Neuron (in vitro differentiated cells): ENCODE measurements around the gene TMEM270.
"Not testable (repeated sequence)": the region's sequence is repeated elsewhere in the genome, so short reads cannot be mapped to it uniquely, and the experiment has no call there.

Experiments
- H2AFZ ChIP-seq: one replicate; pipeline ENCODE4 v1.6.1; 2013; ENCODE audit warnings: low read depth, mild to moderate bottlenecking, inconsistent platforms, low read length, moderate library complexity
- H3K27me3 ChIP-seq: one replicate; pipeline ENCODE4 v1.6.1; 2013; ENCODE audit warnings: low read length; ENCODE audit not compliant: insufficient read depth
- H3K36me3 ChIP-seq: one replicate; pipeline ENCODE4 v1.6.1; 2013; ENCODE audit warnings: low read length; ENCODE audit not compliant: insufficient read depth
- H3K4me1 ChIP-seq: one replicate; pipeline ENCODE4 v1.6.1; 2013; ENCODE audit warnings: low read length; ENCODE audit not compliant: insufficient read depth
- H3K4me3 ChIP-seq: 2 replicates; pipeline ENCODE4 v1.5.1; 2013; ENCODE audit warnings: mild to moderate bottlenecking, low read length, moderate library complexity
- H3K9me3 ChIP-seq: one replicate; pipeline ENCODE4 v1.6.1; 2013; ENCODE audit warnings: low read length

Gene TMEM270, protein sequence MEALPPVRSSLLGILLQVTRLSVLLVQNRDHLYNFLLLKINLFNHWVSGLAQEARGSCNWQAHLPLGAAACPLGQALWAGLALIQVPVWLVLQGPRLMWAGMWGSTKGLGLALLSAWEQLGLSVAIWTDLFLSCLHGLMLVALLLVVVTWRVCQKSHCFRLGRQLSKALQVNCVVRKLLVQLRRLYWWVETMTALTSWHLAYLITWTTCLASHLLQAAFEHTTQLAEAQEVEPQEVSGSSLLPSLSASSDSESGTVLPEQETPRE

DNA sequence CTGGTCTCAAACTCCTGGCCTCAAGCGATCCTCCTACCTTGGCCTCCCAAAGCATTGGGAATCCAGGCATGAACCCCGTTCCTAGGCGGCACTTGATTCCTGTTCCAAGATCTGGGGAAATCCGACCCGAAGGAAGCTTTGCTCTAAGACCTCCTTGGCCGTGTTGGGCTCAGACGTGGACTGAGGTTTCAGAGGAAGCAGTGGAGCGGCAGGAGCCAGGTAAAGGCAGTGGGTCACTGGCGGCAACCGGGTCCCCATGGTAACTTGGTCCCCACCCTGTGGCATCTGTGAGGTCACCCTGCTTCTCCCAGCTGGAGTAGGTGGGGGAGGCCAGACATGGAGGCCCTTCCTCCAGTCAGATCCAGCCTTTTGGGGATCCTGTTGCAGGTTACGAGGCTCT is at the start of gene TMEM270:
Gene TMEM270, plus strand, starts transcription at position 301 of the 400 bp plus-strand sequence. Its CDS starts 36 bp downstream, at position 337.
- Histone ChIP-seq H3K4me1 (no peaks in the 10 kb centered on the region), H2AFZ (no peak within 1 kb of the TSS), H3K9me3 (no peaks in the 10 kb centered on the region), H3K36me3 (no peaks in the 10 kb centered on the region), H3K27me3 (peaks cover 4% of the 10 kb centered on the region), H3K4me3 (no peak within 1 kb of the TSS)

DNA sequence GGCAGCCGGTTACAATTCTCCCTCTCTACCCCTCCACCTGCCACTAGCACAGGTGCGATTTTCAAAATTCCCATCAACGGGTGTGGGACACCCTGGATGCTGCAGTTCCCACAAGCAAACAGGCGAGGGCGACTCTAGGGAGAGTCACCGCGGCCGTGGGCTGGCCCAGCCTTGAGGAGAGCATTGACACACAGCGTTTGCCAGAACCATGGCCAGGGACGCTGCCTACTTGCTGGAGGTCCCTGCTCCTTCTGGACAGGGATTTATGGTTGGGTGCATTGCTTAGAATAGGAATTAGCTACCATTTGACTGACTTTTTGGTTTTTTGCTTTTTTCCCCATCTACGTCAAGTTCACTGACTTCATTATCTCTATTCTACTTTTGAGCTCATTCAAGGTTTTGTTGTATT is 49.2 kb upstream of the TMEM270 start:
- Histone ChIP-seq H3K4me1 (no peaks in the 10 kb centered on the region), H3K36me3 (no peaks in the 10 kb centered on the region), H3K9me3 (no peaks in the 10 kb centered on the region), H3K27me3 (no peaks in the 10 kb centered on the region), H2AFZ (no peak overlapping the region), H3K4me3 (no peak overlapping the region)

- Histone ChIP-seq H3K9me3 (no peaks in the 10 kb centered on the region), H3K4me3 (no peak overlapping the region), H3K4me1 (no peaks in the 10 kb centered on the region), H2AFZ (no peak overlapping the region), H3K36me3 (no peaks in the 10 kb centered on the region), H3K27me3 (no peaks in the 10 kb centered on the region)
These were observed 48.0 kb upstream of the TMEM270 start for GRCh38 chr7:73812996-73813395.

- Histone ChIP-seq H3K36me3 (no peaks in the 10 kb centered on the region), H2AFZ (no peak overlapping the region), H3K4me3 (no peak overlapping the region), H3K4me1 (no peaks in the 10 kb centered on the region), H3K9me3 (no peaks in the 10 kb centered on the region), H3K27me3 (no peaks in the 10 kb centered on the region)
These were observed 45.5 kb upstream of the TMEM270 start for GRCh38 chr7:73815436-73815835.

- Histone ChIP-seq H3K27me3 (no peaks in the 10 kb centered on the region), H3K9me3 (no peaks in the 10 kb centered on the region), H3K36me3 (no peaks in the 10 kb centered on the region), H3K4me3 (no peak overlapping the region), H2AFZ (no peak overlapping the region), H3K4me1 (no peaks in the 10 kb centered on the region)
These were observed 43.8 kb upstream of the TMEM270 start for GRCh38 chr7:73817121-73817520.

- Histone ChIP-seq H3K27me3 (peaks cover 6% of the 10 kb centered on the region), H3K4me1 (no peaks in the 10 kb centered on the region), H3K9me3 (no peaks in the 10 kb centered on the region), H3K36me3 (no peaks in the 10 kb centered on the region), H3K4me3 (no peak overlapping the region), H2AFZ (no peak overlapping the region)
These were observed 40.9 kb upstream of the TMEM270 start for GRCh38 chr7:73820013-73820412.

GRCh38 chr7:73821597-73822285 is 39.2 kb upstream of the TMEM270 start:
- not testable (repeated sequence) for H3K9me3 ChIP-seq, H3K4me3 ChIP-seq, H3K4me1 ChIP-seq, H2AFZ ChIP-seq, H3K36me3 ChIP-seq, H3K27me3 ChIP-seq

DNA sequence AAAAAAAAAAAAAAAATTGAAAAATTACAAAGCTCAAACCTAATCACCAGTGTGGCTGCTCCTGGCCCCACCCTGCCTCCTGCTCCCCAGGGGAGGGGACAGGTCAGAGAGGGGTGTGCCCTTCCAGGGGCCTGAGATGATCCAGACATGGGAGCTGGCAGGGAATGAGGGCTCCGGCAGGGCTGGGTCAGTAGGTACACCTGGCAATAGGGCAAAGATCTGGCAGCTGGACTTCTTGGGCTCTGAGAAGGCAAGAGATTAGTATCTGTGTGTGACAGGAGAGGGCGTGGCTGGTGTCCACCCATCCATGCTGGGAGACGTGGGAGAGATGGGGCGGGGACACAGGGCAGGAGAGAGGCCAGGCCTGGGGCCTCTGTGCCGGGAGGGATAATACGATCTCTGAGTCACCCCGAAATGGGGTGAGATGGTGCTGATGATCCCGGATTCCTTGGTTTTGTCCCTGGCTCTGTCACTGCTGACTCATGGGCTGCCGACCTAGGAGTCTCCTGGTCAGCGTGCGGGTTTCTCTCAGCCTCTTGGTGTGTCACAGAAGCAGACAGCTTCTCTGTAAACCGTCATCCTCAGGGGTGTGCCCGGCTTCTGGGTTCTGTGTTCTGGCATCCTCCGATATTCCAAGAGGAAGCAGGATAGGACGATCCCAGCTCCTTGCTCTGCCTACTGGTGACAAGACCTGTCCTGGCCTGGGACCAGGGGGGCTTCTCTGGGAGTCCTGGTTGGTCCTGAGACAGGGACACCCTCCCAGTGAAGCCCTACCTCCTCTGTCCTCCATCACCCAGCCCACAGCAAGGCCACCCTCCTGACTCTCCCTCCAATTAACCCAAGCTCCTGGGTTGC is 38.4 kb upstream of the TMEM270 start:
- Histone ChIP-seq H3K4me3 (no peak overlapping the region), H3K9me3 (no peaks in the 10 kb centered on the region)

DNA sequence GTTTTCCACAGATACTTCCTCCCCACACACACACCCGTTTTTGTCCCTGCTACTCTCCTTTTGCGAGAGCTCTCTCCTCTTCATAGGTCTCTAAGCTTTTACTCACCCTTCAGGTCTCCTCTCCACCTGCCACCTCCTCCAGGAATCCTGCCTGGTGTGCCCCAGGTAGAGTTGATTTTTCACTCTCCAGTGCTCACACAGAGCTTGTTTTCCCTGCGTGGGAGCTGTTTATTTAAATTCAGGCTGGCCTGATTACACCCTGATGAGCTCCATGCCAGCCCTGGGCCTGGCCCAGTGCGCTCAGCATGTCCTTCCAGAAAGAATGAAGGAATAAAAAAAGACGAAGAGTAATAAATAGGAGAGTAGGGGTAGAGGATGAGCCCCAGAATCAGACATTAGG is 37.7 kb upstream of the TMEM270 start:
- peaks cover 8% of the 10 kb centered on the region for H3K27me3 ChIP-seq
- H3K36me3 ChIP-seq: no peaks in the 10 kb centered on the region
- H2AFZ ChIP-seq: no peak overlapping the region
- no peaks in the 10 kb centered on the region for H3K4me1 ChIP-seq
- no peak overlapping the region for H3K4me3 ChIP-seq
- no peaks in the 10 kb centered on the region for H3K9me3 ChIP-seq

More for the DNA sequence above, 38.4 kb upstream of the TMEM270 start:
- Histone ChIP-seq H3K27me3 (peaks cover 8% of the 10 kb centered on the region), H3K4me1 (no peaks in the 10 kb centered on the region), H2AFZ (no peak overlapping the region), H3K36me3 (no peaks in the 10 kb centered on the region)

- Histone ChIP-seq H3K4me1 (no peaks in the 10 kb centered on the region), H3K36me3 (no peaks in the 10 kb centered on the region), H3K9me3 (no peaks in the 10 kb centered on the region), H3K4me3 (no peak overlapping the region), H2AFZ (no peak overlapping the region), H3K27me3 (peaks cover 8% of the 10 kb centered on the region)
These were observed 36.9 kb upstream of the TMEM270 start for GRCh38 chr7:73823873-73824592.

- Histone ChIP-seq H3K9me3 (no peaks in the 10 kb centered on the region), H3K36me3 (no peaks in the 10 kb centered on the region), H2AFZ (no peak overlapping the region), H3K27me3 (peaks cover 8% of the 10 kb centered on the region), H3K4me3 (no peak overlapping the region), H3K4me1 (no peaks in the 10 kb centered on the region)
These were observed 36.0 kb upstream of the TMEM270 start for GRCh38 chr7:73824986-73825385.

- H3K9me3 ChIP-seq: no peaks in the 10 kb centered on the region
- no peaks in the 10 kb centered on the region for H3K36me3 ChIP-seq
- H3K4me3 ChIP-seq: no peak overlapping the region
- H3K27me3 ChIP-seq: peaks cover 8% of the 10 kb centered on the region
- H2AFZ ChIP-seq: no peak overlapping the region
- H3K4me1 ChIP-seq: peaks cover 5% of the 10 kb centered on the region
These were observed 33.3 kb upstream of the TMEM270 start for GRCh38 chr7:73827567-73828106.
